VCaP (cell line): ENCODE measurements around the gene COMMD10.

ENCODE experiments used
- H3K27ac ChIP-seq: fragments of 450-650 bp; 2 replicates; pipeline ENCODE4 v1.5.1; 2017
- TF ChIP-seq, protein P1 (sequence below): fragments of 450-650 bp; conservative IDR thresholded peaks from 2 replicates; pipeline ENCODE4 v1.5.1; 2017; ENCODE audit warnings: mild to moderate bottlenecking, moderate library complexity

Gene COMMD10

DNA sequence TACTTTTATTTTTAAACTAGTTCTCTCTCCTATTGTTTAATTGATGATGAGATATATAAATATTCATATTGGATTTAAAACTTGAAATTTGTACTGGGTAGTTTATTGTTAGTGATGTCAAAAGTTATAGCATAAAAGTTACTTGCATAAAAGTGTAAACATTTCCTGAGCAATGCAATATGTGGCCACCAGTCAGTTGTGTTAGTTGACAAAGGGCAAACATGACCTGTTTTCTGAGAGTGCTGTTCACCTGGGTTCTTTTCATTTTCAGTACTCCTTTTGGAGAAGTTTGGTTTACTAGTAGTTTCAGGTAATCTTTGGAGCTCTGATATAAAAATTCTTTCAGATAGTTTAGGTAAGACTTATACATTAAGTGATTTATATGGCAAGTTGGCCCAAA, 69.4 kb downstream of the COMMD10 start:
- no peak overlapping the region for H3K27ac ChIP-seq
- TF ChIP-seq, protein P1, sequence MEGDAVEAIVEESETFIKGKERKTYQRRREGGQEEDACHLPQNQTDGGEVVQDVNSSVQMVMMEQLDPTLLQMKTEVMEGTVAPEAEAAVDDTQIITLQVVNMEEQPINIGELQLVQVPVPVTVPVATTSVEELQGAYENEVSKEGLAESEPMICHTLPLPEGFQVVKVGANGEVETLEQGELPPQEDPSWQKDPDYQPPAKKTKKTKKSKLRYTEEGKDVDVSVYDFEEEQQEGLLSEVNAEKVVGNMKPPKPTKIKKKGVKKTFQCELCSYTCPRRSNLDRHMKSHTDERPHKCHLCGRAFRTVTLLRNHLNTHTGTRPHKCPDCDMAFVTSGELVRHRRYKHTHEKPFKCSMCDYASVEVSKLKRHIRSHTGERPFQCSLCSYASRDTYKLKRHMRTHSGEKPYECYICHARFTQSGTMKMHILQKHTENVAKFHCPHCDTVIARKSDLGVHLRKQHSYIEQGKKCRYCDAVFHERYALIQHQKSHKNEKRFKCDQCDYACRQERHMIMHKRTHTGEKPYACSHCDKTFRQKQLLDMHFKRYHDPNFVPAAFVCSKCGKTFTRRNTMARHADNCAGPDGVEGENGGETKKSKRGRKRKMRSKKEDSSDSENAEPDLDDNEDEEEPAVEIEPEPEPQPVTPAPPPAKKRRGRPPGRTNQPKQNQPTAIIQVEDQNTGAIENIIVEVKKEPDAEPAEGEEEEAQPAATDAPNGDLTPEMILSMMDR = no peak

DNA sequence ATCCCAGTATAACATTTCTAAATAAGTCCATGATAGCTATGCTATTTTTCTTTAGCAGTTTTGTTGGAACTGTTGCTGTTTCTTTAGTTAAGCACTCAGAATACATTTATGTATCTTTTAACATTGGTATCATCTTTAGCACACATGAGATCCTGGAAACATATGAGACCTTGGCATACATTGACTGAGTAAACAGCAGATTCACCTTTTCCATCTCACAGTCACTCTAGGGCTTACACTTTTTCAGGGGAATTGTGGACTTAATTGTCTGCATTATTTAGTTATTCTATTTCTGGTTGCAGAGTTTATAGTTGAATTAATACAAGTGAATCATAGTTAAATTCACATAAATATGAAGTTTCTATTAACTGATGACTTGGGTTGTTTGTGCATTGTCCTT, 70.1 kb downstream of the COMMD10 start:
- TF ChIP-seq, protein P1 = no peak
- no peak overlapping the region for H3K27ac ChIP-seq

- no peak overlapping the region for H3K27ac ChIP-seq
- TF ChIP-seq, protein P1 = no peak
Observed at GRCh38 chr5:116157902-116158301, 73.1 kb downstream of the COMMD10 start.

- no peak overlapping the region for H3K27ac ChIP-seq
- TF ChIP-seq, protein P1 = no peak
Observed at GRCh38 chr5:116159006-116159405, 74.2 kb downstream of the COMMD10 start.

GRCh38 chr5:116174111-116174510, 89.3 kb downstream of the COMMD10 start:
- TF ChIP-seq, protein P1 = no peak
- no peak overlapping the region for H3K27ac ChIP-seq

DNA sequence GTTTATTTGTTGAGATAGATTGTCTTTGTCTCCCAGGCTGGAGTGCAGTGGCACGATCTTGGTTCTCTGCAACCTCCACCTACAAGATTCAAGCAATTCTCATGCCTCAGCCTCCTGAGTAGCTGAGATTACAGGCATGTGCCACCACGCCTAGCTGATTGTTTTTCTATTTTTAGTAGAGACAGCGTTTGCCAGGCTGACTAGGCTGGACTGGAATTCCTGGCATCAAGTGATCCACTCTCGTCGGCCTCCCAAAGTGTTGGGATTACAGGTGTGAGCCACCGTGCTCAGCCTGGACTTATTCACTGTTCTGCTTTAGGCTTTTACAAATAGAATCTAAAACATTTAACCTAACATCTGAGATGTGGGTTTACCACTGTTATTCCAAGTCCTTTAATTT, 91.3 kb downstream of the COMMD10 start:
- TF ChIP-seq, protein P1 = no peak

GRCh38 chr5:116178925-116179324, 94.1 kb downstream of the COMMD10 start:
- TF ChIP-seq, protein P1 = no peak

More for the DNA sequence above, 91.3 kb downstream of the COMMD10 start:
- H3K27ac ChIP-seq = no peak overlapping the region

DNA sequence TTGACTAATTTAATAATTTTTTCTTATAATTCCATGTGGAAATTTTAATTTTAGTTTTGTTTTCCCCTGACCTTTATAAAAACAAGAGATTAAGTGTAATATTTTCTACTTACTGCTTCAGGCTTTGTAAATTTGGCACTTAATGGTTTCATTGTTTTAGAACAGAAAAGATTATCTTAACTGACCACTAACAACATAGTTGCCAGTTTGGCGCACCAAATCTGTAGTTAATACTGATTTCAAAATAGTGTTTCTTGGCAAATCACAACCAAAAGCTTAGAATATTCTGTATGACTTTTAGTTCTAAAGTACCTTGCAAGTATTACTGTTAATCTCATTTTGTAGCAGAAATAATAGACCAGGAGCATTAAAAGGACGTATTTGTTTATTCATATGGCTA, 124.3 kb downstream of the COMMD10 start:
- TF ChIP-seq, protein P1 = no peak
- H3K27ac ChIP-seq = no peak overlapping the region

More at GRCh38 chr5:116178925-116179324, 94.1 kb downstream of the COMMD10 start:
- no peak overlapping the region for H3K27ac ChIP-seq
